Fibroblast of gingiva (primary cell): ENCODE data around the gene CPVL.

ENCODE experiments used
- DNase-seq: peaks from one replicate; pipeline ENCODE4 v3.0.0-alpha.2; 2011; ENCODE audit warnings: low read depth

CPVL gene

GRCh38 chr7:29154076-29154475 is 7.7 kb upstream of the CPVL start:
- DNase-seq = no peak

GRCh38 chr7:29150856-29151255 is 4.5 kb upstream of the CPVL start:
- no peak for DNase-seq

GRCh38 chr7:29149036-29149435 is 2.7 kb upstream of the CPVL start:
- DNase-seq = no peak

GRCh38 chr7:29147821-29148220 is 1.5 kb upstream of the CPVL start:
- DNase-seq = no peak

GRCh38 chr7:29146888-29147609 is 712 bp upstream of the CPVL start:
- no peak for DNase-seq

GRCh38 chr7:29145553-29146056 is 732 bp downstream of the CPVL start:
- no peak for DNase-seq

GRCh38 chr7:29143751-29144150 is 2.6 kb downstream of the CPVL start:
- DNase-seq = no peak

GRCh38 chr7:29142021-29142727 is 4.2 kb downstream of the CPVL start:
- no peak for DNase-seq

- DNase-seq = no peak
Observed at GRCh38 chr7:29140873-29141468, 5.4 kb downstream of the CPVL start.

GRCh38 chr7:29139796-29140195 is 6.5 kb downstream of the CPVL start:
- DNase-seq = no peak

- DNase-seq = no peak
Observed at GRCh38 chr7:29139191-29139590, 7.1 kb downstream of the CPVL start.

GRCh38 chr7:29138588-29138987 is 7.7 kb downstream of the CPVL start:
- DNase-seq = no peak

GRCh38 chr7:29135846-29136245 is 10.5 kb downstream of the CPVL start:
- DNase-seq = no peak

GRCh38 chr7:29132980-29133379 is 13.4 kb downstream of the CPVL start:
- DNase-seq = no peak

- no peak for DNase-seq
Observed at GRCh38 chr7:29131678-29132077, 14.7 kb downstream of the CPVL start.

- DNase-seq = no peak
Observed at GRCh38 chr7:29130096-29130495, 16.2 kb downstream of the CPVL start.

- DNase-seq = no peak
Observed at GRCh38 chr7:29127527-29127926, 18.8 kb downstream of the CPVL start.

GRCh38 chr7:29126804-29127203 is 19.5 kb downstream of the CPVL start:
- no peak for DNase-seq

GRCh38 chr7:29123626-29124190 is 22.6 kb downstream of the CPVL start:
- no peak for DNase-seq

GRCh38 chr7:29122759-29123158 is 23.6 kb downstream of the CPVL start:
- no peak for DNase-seq

GRCh38 chr7:29122081-29122480 is 24.3 kb downstream of the CPVL start:
- DNase-seq = no peak

GRCh38 chr7:29120955-29121354 is 25.4 kb downstream of the CPVL start:
- DNase-seq = no peak

GRCh38 chr7:29119538-29119937 is 26.8 kb downstream of the CPVL start:
- no peak for DNase-seq
